Measurements from ENCODE around the gene PRKAR1B.
A peak's percentile ranks its signal among the peaks of the same experiment; 100 is the strongest.
"Not testable (repeated sequence)": the region's sequence is repeated elsewhere in the genome, so short reads cannot be mapped to it uniquely, and the experiment has no call there.

PRKAR1B gene

DNA sequence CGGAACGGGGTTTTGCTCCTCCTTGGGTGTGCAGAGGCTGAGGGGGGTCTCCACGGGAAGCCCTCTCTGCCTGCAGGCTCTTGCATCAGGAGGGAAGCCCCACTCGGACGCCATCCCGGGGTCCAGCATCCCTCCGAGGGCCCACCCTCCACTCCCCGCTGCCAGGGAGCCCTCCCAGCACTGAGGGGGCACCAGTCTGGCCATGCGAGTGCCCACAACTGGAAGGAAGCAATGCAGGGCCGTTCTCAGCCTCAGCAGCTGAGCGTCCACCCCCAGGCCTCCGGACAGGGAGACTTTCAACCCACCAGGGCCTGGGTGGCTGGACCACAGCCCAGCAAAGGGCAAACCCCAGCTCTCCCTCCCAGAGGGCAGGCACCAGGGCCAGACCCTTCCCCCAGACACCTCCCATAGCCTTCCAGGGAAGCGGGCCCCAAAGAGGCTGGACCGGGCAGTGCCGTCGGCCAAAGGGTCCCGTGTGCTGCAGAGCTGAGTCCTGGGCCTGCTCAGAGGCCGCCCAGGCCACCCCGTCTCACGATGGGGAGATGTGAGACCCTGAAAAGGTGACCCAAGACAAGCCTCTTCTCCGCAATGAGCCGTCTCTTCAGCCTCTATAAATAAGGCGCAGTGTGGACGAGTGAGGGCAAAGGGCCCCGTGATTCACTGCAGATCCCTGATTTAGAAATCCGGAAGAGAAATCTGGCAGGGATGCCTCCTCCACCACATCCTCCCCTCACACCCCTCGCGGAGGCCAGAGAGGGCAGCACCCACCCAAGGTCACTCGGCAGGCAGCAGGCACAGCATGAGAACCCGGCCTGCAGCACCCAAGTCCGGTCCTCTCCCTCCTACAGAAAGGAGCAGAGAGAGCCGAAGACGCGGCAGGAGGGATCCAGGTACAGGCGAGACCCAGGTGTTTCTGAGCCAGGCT lies 82.4 kb downstream of the PRKAR1B start:
- no peak for DNase-seq (ENCODE audit: low spot score)

DNA sequence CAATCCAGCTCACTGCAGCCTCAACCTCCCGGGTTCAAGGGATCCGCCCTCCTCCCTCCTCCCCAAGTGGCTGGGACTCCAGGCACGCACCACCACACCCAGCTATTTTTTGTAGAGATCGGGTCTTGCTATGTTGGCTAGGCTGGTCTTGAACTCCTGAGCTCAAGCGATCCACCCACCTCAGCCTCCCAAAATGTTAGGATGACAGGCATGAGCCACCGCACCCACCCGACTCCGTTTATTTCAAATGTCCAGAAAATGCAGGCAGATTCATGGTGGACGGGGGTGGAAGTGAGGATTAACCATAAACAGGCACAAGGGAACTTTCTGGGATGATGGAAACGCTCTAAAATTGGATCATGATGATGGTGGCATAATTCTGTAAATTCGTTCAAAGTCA lies 85.1 kb downstream of the PRKAR1B start:
- DNase-seq (ENCODE audit: low spot score), result no peak

DNA sequence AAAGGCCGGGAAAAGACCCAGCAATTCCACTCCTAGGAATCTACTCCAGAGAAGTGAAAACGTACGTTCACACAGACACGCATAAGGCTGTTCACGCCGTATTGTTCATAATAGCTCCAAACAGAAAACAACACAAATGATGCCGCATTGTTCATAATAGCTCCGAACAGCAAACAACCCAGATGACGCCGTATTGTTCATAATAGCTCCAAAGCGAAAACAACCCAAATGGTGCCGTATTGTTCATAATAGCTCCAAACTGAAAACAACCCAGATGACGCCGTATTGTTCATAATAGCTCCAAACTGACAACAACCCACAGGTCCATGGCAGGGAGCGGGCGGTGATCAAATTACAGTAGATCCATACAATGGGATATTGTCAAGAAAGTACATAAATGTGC lies 85.8 kb downstream of the PRKAR1B start:
- DNase-seq (ENCODE audit: low spot score), result no peak

DNA sequence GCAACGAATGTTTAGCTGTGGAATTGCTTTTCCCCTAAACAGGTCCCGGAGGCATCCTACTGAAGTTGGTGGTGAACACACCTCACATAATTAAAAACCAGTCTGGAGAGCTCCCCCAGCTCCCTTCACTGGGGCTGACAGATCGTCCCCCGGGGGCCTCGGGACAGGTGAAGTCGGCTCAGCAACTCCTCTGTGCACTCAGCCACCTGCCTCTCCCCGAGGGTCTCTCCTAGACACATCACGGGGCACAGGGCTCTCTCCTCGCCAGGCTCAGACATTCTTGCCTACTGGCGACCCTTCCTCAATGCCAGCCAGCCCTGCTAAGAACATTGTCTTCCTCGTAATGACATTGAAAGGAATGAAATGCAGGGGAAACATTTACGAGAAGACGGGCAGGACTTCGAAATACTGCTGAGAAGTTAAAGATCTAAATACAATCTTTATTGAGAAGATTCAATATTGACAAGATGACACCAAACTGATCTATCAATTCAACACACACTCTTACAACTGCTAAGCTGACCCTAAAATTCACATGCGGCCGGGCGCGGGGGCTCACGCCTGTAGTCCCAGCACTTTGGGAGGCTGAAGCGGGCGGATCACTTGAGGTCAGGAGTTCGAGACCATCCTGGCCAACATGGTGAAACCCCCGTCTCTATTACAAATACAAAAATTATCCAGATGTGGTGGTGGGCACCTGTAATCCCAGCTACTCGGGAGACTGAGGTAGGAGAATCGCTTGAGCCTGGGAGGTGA lies 88.6 kb downstream of the PRKAR1B start:
- no peak for DNase-seq (ENCODE audit: low spot score)

DNA sequence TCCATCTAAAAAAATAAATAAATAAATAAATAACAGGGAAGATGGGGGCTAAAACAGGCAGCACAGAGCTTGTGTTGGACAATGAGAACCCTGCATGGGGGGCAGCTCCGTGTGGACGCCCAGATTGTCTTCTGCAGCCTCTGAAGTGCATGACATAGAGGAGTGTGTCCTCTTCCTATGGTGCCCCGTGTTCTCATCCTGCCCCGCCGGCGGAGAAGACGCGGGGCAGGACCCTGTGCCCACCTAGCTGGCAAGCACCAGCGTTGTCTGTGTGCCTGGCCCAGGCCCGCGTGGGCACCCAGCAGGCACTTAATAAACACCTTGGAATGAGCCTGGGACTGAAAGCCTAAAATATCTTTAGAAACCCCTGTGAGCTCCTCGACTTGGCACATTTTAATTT lies 89.3 kb downstream of the PRKAR1B start:
- DNase-seq (ENCODE audit: low spot score), result no peak

DNA sequence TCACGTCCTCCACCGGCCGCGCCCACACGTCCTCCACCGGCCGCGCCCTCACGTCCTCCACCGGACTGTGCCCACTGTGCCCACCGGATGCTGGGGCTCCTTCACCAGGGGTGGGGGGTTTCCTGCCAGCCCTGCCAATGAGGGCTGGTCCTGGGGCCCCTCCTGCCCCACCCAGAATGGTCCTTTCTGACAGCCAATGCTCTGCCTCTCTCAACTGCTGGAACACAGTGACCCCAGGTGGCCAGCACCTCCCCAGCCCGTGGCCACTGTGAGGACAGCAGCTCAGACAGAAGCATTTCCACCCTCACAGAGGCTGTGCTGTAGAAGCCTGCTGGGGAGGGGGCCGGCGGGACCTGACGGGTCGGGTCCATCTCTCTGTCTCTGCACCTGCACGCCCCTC lies 90.7 kb downstream of the PRKAR1B start:
- peak; percentile 68 for DNase-seq (ENCODE audit: low spot score)

DNA sequence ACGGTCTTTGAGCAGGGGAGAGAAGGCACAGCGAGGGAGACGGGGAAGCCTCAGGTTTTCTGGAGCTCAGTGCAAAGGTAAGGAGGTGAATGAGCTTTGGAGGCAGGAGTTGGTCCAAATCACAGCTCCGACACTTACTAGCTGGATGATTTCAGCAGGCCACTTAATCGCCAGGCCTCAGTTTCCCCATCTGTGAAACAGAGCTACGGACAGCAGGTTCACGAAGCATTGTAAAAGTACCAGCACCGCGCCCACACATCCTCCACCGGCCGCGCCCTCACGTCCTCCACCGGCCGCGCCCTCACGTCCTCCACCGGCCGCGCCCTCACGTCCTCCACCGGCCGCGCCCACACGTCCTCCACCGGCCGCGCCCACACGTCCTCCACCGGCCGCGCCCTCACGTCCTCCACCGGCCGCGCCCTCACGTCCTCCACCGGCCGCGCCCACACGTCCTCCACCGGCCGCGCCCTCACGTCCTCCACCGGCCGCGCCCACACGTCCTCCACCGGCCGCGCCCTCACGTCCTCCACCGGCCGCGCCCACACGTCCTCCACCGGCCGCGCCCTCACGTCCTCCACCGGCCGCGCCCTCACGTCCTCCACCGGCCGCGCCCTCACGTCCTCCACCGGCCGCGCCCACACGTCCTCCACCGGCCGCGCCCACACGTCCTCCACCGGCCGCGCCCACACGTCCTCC lies 91.2 kb downstream of the PRKAR1B start:
- DNase-seq (ENCODE audit: low spot score), result not testable (repeated sequence)

DNA sequence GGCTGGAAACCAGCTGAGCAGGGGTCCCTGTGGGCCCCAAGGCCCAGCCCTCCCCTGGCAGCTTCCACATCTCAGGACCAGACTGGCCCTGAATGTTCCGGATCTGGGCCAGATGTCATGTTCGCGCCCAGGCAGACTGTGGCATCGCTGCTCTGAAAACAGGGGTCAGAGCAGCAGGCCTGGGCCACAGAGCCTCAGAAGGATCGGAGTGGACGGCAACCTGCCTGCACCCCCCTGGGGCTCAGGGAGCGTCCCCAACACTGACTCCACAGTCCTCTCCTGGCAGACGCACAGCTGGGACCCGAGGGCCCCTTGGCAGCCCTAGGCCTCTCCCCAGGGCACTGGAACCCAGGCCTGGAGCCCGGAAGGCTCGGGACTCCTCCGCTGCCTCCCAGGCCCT lies 91.9 kb downstream of the PRKAR1B start:
- no peak for DNase-seq (ENCODE audit: low spot score)

DNA sequence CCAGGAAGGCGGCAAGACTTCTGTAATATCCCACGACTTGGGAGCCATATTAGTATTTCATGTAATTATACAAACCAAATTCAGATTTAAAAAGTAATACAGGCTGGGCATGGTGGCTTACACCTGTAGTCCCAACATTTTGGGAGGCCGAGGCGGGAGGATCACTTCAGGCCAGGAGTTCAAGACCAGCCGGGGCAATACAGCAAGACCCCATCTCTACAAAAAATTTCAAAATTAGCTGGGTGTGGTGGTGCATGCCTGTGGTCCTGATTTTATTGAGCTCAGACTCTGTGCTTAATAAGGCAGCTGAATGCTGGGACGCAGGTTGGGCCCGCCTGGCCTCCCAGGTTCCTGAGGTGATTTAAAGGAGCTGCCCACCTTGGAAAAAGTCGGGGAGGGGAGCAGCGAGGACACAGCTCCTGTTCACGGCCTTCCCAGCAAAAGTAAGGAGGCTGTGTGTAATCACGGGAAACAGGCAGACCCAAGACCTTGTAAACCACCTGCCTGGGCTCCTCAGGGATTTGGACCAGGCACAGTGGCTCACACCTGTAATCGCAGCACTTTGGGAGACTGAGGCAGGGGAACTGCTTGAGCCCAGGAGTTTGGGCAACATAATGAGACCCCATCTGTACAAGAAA lies 93.6 kb downstream of the PRKAR1B start:
- DNase-seq (ENCODE audit: low spot score), result no peak

DNA sequence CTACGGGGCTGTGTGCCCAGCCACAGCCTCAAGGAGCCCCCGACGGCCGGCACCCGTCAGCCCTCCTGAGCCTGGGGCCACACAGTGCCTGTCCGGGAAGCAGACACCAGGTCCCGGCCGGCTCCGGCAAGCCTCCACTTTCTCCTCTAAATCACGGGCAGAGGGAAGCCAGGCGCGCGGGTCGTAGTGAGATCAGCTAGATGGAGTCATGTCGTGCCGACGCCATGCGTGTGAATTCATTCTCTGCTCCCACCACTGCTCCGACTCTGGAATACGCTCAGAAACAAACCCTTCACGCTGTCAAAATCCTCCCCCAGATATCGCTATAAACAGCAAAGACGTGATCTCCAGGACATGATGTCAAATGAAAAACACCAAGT lies 94.3 kb downstream of the PRKAR1B start:
- DNase-seq (ENCODE audit: low spot score), result no peak

DNA sequence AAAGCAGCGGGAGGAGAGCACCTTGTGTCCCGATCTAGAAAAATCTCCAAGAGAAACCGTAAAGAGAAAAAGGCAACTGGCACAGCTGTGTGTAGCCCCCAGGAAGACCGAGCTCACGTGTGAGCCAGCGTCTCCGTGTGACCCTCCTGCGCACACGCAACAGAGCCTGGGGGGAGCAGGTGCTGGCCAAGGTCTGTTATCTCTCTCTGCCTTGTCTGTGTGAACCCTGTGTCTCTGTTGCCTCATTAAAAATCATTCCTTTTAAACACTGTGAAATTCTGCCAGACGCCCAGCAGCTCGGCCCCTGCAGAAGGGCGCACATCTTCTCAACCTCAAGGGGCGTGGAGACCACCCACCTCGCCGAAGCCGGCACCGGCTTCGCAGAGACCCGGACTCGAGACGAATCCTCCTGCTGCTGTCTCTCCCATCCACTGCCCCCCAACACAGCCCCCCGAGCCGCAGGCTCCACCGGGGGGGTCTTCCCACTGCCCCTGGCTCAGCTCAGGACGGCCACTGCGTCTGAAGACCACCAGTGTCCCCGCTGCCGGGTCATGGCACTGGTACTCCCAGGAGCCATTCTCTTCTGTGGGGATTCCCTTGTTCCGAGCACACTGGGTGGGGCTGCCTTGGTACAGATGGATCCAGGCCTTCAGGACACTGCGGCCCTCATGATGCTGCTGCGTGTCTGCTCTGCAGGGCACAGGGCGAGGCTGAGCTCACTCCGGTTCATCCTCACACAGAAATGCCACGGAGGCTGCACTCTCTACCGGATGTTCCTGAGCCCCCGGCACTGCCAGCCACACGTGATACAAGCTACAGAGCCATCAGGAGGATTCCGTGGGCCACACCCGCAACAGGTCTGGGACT lies 94.9 kb downstream of the PRKAR1B start:
- no peak for DNase-seq (ENCODE audit: low spot score)

DNA sequence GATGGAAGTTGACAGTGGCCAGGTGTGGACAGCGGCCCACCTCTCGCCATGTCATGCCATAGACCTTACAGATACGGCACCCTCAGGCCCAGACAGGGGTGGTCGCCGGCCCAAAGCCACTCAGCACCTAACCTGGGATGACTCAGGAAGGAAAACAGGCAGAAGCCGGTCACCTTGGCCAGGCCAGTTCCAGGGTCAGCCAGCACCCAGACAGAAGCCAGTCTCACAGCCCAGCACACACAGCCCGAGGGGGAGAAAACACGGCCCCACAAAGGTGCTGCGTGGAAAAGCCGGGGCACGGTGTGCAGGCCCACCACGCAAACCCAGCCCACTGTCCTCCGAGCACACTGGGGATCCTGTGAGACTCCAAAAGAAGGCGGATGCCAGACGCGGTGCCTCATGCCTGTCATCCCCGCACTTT lies 95.8 kb downstream of the PRKAR1B start:
- DNase-seq (ENCODE audit: low spot score), result no peak

DNA sequence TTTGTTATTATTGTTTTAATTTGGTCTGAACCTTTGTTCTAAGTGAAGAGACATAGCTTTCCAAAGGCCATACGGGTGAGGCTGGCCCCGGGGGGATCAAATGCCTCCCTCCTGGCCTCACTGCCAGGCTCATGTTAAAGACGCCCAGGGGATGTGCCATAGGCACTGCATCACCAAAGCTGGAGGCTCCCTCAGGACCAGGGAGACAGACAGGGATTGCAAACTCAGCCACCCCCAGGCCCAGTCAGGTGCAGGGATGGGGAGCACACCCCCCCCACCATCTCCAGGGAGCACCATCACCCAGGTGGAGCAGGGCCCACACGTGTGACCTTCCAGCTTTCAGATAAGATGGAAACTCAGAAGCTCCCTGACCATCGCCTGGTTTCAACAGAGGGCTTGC lies 96.5 kb downstream of the PRKAR1B start:
- no peak for DNase-seq (ENCODE audit: low spot score)

DNA sequence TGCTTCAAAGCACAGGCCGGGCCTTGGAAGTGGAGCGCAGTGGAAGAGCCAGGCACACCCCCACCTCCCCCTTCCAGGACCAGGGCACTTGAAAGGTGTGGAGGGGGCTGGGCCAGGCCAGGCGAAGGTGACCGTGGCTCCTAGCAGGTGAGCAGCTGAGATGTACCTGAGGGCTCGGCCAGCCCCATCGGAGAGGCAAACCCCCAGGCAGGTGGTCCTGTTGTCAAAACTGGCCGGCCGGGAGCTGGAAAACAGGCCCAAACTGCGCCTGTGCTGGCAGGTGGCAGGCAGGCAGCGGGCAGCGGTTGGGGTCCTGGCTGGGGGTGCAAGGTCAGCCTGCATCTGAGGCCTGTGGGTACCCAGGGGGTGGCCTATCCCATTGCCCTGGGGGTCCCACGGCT lies 97.0 kb downstream of the PRKAR1B start:
- DNase-seq (ENCODE audit: low spot score), result no peak

DNA sequence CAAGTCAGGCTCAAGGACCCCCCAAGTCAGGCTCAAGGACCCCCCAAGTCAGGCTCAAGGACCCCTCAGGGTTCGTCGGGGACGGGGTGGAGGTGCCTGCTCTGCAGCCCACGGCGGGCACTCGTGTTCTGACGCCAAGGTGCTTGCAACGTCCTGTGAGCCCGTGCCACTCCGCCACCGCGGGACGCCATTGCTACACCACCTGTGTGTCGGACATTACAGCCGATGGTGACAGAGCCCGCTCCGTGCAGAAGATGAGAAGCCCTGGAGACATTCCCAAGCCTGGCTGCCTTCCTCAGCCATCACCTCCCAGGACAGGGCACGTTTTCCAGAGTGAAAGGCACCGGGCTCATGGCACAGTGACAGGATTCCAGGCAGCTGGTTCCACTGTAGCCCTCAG lies 98.3 kb downstream of the PRKAR1B start:
- no peak for DNase-seq (ENCODE audit: low spot score)

DNA sequence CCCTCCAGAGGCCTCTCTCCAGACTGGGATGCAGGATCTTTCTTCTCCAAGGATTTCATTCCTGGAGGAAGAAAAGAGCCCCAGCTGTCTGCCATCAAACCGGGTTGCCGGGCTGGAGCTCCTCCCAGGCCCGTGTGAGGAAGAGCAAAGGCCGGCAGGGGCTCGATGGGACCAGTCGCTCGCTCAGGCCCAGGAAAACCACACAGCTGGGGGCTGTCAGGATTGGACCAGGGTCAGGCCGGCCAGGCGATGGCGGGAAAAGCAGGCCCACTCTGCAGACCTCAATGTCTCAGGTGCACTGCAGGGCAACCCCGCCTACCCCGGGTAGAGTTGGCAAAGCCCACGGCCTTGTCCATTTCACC lies 98.7 kb downstream of the PRKAR1B start:
- DNase-seq (ENCODE audit: low spot score), result no peak

DNA sequence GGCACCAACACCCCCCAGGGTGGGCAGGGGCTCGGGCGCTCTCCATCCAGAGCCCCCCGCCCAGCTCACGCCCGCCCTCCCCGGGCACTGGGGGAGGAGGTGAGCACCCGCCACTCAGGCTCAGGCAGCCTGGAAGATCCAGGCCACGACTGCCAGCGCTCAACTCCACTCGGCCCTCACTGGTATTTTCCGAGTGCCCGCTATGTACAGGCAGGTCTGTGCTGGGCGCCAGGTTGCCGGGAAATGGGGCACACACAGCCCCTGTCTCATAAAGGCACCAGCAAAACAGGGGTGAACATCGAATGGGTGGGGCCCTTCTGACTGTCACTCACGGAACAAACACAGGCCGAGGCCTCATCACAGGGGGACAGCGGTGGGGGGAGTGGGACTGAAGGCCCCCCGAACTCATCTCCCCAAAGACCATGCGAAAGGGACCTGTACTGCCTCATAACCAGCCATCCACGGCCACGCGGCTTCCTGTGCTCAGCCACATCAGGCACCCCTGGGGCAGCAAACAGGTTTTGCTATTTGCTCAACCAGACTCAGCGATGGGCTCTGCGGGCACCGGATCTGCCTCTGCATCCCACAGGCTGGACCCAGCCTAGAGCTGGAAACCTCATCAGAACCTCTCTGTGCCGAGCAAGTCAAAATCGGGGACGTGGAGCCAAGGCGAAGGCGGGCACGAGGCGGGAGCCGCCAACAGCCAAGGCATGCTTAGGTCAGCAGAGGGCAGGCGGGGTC lies 99.2 kb downstream of the PRKAR1B start:
- no peak for DNase-seq (ENCODE audit: low spot score)

DNA sequence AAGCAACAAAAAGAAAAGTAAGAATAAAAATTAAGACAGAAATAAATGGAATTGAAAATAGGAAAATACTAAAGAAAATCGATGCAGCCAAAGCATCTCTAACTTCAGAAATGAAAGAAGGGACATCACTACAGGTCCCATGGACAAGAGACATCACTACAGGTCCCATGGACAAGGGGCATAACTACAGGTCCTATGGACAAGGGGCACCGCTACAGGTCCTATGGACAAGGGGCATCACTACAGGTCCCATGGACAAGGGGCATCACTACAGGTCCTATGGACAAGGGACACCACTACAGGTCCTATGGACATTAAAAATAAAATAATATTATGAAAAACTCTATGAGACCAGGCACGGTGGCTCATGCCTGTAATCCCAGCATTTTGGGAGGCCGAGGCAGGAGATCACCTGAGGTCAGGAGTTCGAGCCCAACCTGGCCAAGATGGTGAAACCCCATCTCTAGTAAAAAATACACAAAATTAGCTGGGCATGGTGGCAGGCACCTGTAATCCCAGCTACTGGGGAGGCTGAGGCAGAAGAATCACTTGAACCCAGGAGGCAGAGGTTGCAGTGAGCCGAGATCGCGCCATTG lies 101.6 kb downstream of the PRKAR1B start:
- DNase-seq (ENCODE audit: low spot score), result no peak

DNA sequence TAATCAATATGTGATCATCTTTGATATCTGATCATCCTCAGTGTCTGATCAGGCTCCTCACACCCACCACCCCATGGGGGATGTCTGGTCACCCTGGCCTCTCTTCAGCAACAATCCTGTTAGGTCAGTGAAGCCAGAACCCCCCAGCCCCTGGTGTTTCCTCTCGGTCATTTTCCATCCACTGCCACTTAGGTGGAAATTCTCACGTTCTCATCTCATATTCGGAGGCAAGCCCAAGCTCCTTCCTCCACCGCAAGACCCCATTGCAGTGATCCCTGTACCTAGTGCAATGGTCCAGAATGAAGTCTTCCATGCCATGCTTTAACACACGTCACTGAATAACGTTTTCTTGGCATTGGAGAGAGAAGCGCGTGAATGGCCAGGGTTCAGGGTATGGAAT lies 103.6 kb downstream of the PRKAR1B start:
- no peak for DNase-seq (ENCODE audit: low spot score)

DNA sequence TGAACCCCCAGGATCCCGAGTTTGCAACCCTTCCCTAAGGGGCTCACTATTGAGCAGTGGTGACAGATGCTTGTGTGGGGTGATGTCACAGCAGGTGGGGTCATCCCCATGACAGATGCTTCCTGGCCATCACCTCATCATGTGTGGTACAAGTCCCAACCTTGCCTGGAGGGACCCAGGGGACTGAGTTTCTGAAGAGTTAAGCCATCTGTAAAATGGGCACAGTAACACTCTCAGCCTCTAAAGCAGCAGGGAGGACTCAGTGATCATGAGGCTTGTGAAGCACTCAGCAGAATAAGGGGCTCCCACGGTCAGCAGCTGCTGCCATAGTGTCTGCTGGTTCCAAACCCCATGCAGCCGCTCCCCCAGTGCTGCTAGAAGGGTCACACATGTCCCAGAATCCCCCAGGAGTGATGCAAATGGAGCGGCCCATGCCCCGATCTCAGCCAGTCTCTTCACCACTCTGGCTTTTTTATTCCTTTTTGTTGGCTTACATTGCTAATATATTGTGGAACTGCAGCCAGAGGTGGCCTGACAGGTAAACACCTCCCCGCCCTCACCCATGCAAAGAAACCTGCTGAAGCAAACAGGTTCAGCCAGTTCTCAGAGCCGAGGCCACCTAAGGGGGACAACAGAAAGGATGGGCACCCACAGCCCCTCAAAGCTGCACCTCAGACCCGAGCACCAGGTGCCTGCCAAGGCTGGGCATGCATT lies 105.4 kb downstream of the PRKAR1B start:
- no peak for DNase-seq (ENCODE audit: low spot score)
